ENCODE data around the gene AHNAK.

Gene AHNAK

GRCh38 chr11:62423012-62423411, 123.6 kb downstream of the AHNAK start:
- no peak overlapping the region for H3K4me3 ChIP-seq (replicated peaks; ENCODE audit: low read depth, low read length)
- no peak for DNase-seq (ENCODE audit: low read depth)
- no peak for TF ChIP-seq CTCF (IDR thresholded peaks at IDR 0.05; ENCODE audit: low read length, missing control alignments)

GRCh38 chr11:62421996-62422395, 124.6 kb downstream of the AHNAK start:
- no peak for DNase-seq (ENCODE audit: low read depth)
- no peak overlapping the region for H3K4me3 ChIP-seq (replicated peaks; ENCODE audit: low read depth, low read length)
- no peak for TF ChIP-seq CTCF (IDR thresholded peaks at IDR 0.05; ENCODE audit: low read length, missing control alignments)

DNA sequence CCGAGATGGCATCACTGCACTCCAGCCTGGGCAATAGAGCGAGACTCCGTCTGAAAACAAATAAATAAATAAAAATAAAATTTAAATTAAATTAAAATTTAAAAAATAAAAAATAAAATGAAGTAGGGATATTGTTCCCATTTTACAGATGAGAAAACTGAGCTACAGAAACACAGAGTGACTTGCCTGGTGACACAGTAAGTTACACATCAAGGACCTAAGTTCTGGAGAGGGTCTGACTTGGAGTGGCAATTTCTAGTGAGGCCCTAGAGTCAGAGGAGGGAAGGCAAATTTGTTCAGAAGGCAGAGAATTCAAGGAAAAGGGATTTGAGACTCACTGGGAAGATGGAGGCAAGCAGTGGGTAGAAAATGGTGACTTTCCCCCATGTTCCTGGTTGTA, 125.7 kb downstream of the AHNAK start:
- DNase-seq (ENCODE audit: low read depth), result no peak
- no peak overlapping the region for H3K4me3 ChIP-seq (replicated peaks; ENCODE audit: low read depth, low read length)
- TF ChIP-seq CTCF (IDR thresholded peaks at IDR 0.05; ENCODE audit: low read length, missing control alignments), result no peak

DNA sequence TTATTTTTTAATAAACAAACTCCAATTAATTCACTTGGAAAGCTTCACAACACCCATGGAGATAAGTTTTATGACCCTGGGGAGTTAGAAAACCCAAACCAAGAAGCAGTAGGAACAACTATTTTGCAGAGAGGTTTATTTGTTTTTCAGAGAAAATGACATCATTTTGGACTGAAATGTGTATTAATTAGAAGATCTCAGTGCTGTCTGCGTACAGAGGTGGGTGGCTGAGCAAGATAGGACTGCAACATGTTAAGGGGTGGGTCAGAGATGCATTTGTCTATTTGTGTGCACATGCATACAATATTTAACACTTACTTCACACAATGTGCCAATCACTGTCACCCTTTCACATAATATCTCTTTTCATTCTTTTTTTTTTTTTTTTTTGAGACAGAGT, 126.7 kb downstream of the AHNAK start:
- no peak for TF ChIP-seq CTCF (IDR thresholded peaks at IDR 0.05; ENCODE audit: low read length, missing control alignments)
- DNase-seq (ENCODE audit: low read depth), result no peak
- no peak overlapping the region for H3K4me3 ChIP-seq (replicated peaks; ENCODE audit: low read depth, low read length)

- TF ChIP-seq CTCF (IDR thresholded peaks at IDR 0.05; ENCODE audit: low read length, missing control alignments), result no peak
- no peak for DNase-seq (ENCODE audit: low read depth)
- H3K4me3 ChIP-seq (replicated peaks; ENCODE audit: low read depth, low read length), result no peak overlapping the region
These were observed 127.2 kb downstream of the AHNAK start for GRCh38 chr11:62419314-62419929.

DNA sequence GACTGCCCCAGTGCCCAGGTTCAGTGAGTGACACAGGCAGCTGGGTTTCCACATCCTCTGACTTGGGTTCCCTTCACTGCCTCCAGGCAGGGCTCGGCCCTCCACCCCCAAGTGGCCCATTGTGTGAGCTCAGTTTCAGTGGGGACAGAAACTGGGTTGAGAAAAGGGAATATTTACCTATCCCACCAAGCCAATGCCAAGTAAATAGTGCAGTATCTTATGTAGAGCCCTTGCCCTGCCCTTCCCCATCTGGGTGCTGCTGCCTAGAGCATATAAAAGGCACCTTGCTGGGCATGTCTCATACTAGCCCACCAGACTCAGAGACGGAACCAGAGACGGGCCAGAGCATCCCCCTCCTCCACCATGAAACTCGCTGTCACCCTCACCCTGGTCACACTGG, 127.9 kb downstream of the AHNAK start, which contains the start of gene SCGB1A1:
Gene SCGB1A1, plus strand, starts transcription at position 301 of the 400 bp plus-strand sequence. Its CDS starts 63 bp downstream, at position 364.
- no peak for TF ChIP-seq CTCF (IDR thresholded peaks at IDR 0.05; ENCODE audit: low read length, missing control alignments)
- DNase-seq (ENCODE audit: low read depth), result no peak
- H3K4me3 ChIP-seq (replicated peaks; ENCODE audit: low read depth, low read length), result no peak within 1 kb of the TSS

- H3K4me3 ChIP-seq (replicated peaks; ENCODE audit: low read depth, low read length), result no peak overlapping the region
- DNase-seq (ENCODE audit: low read depth), result no peak
- no peak for TF ChIP-seq CTCF (IDR thresholded peaks at IDR 0.05; ENCODE audit: low read length, missing control alignments)
These were observed 128.5 kb downstream of the AHNAK start for GRCh38 chr11:62418136-62418535.
